H1 (cell line): Measurements from ENCODE around the gene PHF10. TPM values are rescaled to one million over a fixed set of nuclear protein-coding genes. Genes with fewer than 3 reads are reported as not detected.
"Not testable (repeated sequence)": the region's sequence is repeated elsewhere in the genome, so short reads cannot be mapped to it uniquely, and the experiment has no call there.

Experiments
- CTCF ChIA-PET: fragments of 300-600 bp; sonication (Branson Sonifier 250); formaldehyde crosslinking; loops from one replicate; lab custom pipeline; 2021; ENCODE audit not compliant: partially characterized antibody; lab: Charles Lee
- POLR2A ChIA-PET: fragments of 300-600 bp; sonication (Branson Sonifier 250); formaldehyde crosslinking; loops from one replicate; lab custom pipeline; 2021; ENCODE audit warnings: inconsistent platforms; ENCODE audit not compliant: partially characterized antibody; lab: Charles Lee
- DNase-seq, 2 experiments: peaks; one replicate each; pipeline versions ENCODE4 v3.0.0 to v3.0.0-alpha.2; 2010 to 2022; ENCODE audit warnings: low spot score in 2 of 2, low read depth in 1 of 2, mixed read lengths in 1 of 2
- FAIRE-seq: peaks from 2 replicates; lab custom pipeline; 2011; peaks lifted over from hg19 to GRCh38; lab: Jason Lieb, UNC
- H2AFZ ChIP-seq: 2 replicates; pipeline ENCODE4 v1.8.1; 2012; ENCODE audit warnings: low read length, inconsistent platforms
- H2AK5ac ChIP-seq: 2 replicates; pipeline ENCODE4 v1.6.1; 2013; ENCODE audit warnings: low read depth, low read length
- H2BK120ac ChIP-seq: replicated peaks from 2 replicates; pipeline ENCODE3; 2013; ENCODE audit warnings: low read depth, low read length, inconsistent platforms
- H2BK12ac ChIP-seq: 2 replicates; pipeline ENCODE4 v1.6.1; 2013; ENCODE audit warnings: low read depth, low read length
- H2BK15ac ChIP-seq: 2 replicates; pipeline ENCODE4 v1.6.1; 2013; ENCODE audit warnings: low read length
- H2BK20ac ChIP-seq: 2 replicates; pipeline ENCODE4 v1.6.1; 2013; ENCODE audit warnings: low read length
- H2BK5ac ChIP-seq: 2 replicates; pipeline ENCODE4 v1.6.1; 2013; ENCODE audit warnings: low read depth, low read length
- H3K14ac ChIP-seq: 2 replicates; pipeline ENCODE4 v1.6.1; 2013; ENCODE audit warnings: inconsistent platforms; ENCODE audit not compliant: insufficient read length
- H3K18ac ChIP-seq: 2 replicates; pipeline ENCODE4 v1.6.1; 2013; ENCODE audit warnings: low read length; ENCODE audit errors: extremely low read depth
- H3K23ac ChIP-seq: 2 replicates; pipeline ENCODE4 v1.6.1; 2013; ENCODE audit warnings: inconsistent platforms; ENCODE audit not compliant: insufficient read length
- H3K23me2 ChIP-seq: 2 replicates; pipeline ENCODE4 v1.6.1; 2013; ENCODE audit warnings: low read depth, low read length
- H3K27ac ChIP-seq: 2 replicates; pipeline ENCODE4 v1.6.1; 2011; ENCODE audit warnings: low read depth, low read length, inconsistent platforms
- H3K27me3 ChIP-seq, 4 experiments: replicated peaks in 1 of 4; 1 replicate in 1 of 4; 2 replicates in 3 of 4; pipeline versions ENCODE4 v1.6.1 to v1.8.1; 2011 to 2013; ENCODE audit warnings: low read length in 3 of 4, mild to moderate bottlenecking in 3 of 4, inconsistent platforms in 2 of 4, mixed read lengths in 2 of 4, moderate library complexity in 1 of 4; ENCODE audit not compliant: control insufficient read depth in 3 of 4, insufficient read depth in 3 of 4; ENCODE audit errors: extremely low read depth in 1 of 4
- H3K36me3 ChIP-seq, 4 experiments: 2 replicates each; pipeline versions ENCODE4 v1.6.1 to v1.8.1; 2011 to 2013; ENCODE audit warnings: mild to moderate bottlenecking in 4 of 4, low read length in 3 of 4, moderate library complexity in 2 of 4, control low read depth in 1 of 4, inconsistent platforms in 1 of 4; ENCODE audit not compliant: insufficient read depth in 4 of 4, control insufficient read depth in 2 of 4
- H3K4ac ChIP-seq: replicated peaks from 2 replicates; pipeline ENCODE3; 2013; ENCODE audit warnings: low read length, low read depth, mixed read lengths, inconsistent platforms; ENCODE audit not compliant: insufficient read length
- H3K4me1 ChIP-seq, 4 experiments: replicated peaks in 1 of 4; 1 replicate in 1 of 4; 2 replicates in 3 of 4; pipeline versions ENCODE4 v1.6.1 to v1.8.1; 2011 to 2013; ENCODE audit warnings: low read length in 3 of 4, inconsistent platforms in 2 of 4, mixed read lengths in 1 of 4; ENCODE audit not compliant: insufficient read depth in 4 of 4, control insufficient read depth in 3 of 4
- H3K4me2 ChIP-seq, 2 experiments: 2 replicates each; pipeline versions ENCODE4 v1.6.1 to v1.8.1; 2011 to 2013; ENCODE audit warnings: low read depth in 2 of 2, low read length in 2 of 2, control low read depth in 1 of 2, inconsistent platforms in 1 of 2, mild to moderate bottlenecking in 1 of 2; ENCODE audit not compliant: insufficient read depth in 1 of 2
- H3K4me3 ChIP-seq, 4 experiments: fragments of 200-600, 300-600 bp in 1 of 4; sonication (generic), shearing (Covaris generic), sonication (Bioruptor Twin) in 1 of 4; 2 replicates each; pipeline versions ENCODE4 v1.5.1 to v1.8.1; 2011 to 2016; ENCODE audit warnings: low read length in 4 of 4, low read depth in 3 of 4, control low read depth in 2 of 4, inconsistent platforms in 2 of 4, mild to moderate bottlenecking in 2 of 4, mixed read lengths in 1 of 4, moderate library complexity in 1 of 4; ENCODE audit not compliant: insufficient read depth in 2 of 4; ENCODE audit errors: extremely low read depth in 1 of 4
- H3K56ac ChIP-seq: replicated peaks from 2 replicates; pipeline ENCODE3; 2013; ENCODE audit warnings: low read depth, mild to moderate bottlenecking, mixed read lengths, low read length, inconsistent platforms; ENCODE audit not compliant: insufficient read length
- H3K79me1 ChIP-seq: 2 replicates; pipeline ENCODE4 v1.6.1; 2013; ENCODE audit warnings: low read depth, low read length, control low read depth
- H3K79me2 ChIP-seq, 2 experiments: 2 replicates each; pipeline versions ENCODE4 v1.6.1 to v1.8.1; 2012 to 2013; ENCODE audit warnings: low read length in 2 of 2, mild to moderate bottlenecking in 2 of 2, inconsistent platforms in 1 of 2; ENCODE audit not compliant: insufficient read depth in 2 of 2, control insufficient read depth in 1 of 2
- H3K9ac ChIP-seq, 4 experiments: replicated peaks in 1 of 4; 1 replicate in 1 of 4; 2 replicates in 3 of 4; pipeline versions ENCODE4 v1.6.1 to v1.8.1; 2011 to 2013; ENCODE audit warnings: low read depth in 3 of 4, low read length in 3 of 4, control low read depth in 2 of 4, mild to moderate bottlenecking in 2 of 4, moderate library complexity in 2 of 4, inconsistent platforms in 1 of 4; ENCODE audit errors: extremely low read depth in 1 of 4
- H3K9me3 ChIP-seq, 2 experiments: 2 replicates each; pipeline versions ENCODE4 v1.6.1 to v1.8.1; 2012 to 2013; ENCODE audit warnings: mild to moderate bottlenecking in 2 of 2, moderate library complexity in 2 of 2, control low read depth in 1 of 2, inconsistent platforms in 1 of 2, low read depth in 1 of 2, low read length in 1 of 2, mixed read lengths in 1 of 2; ENCODE audit not compliant: insufficient read depth in 2 of 2
- H4K20me1 ChIP-seq, 2 experiments: replicated peaks in 1 of 2; 2 replicates each; pipeline versions ENCODE3 to v1.8.1; 2011 to 2013; ENCODE audit warnings: inconsistent platforms in 2 of 2, low read length in 2 of 2, mild to moderate bottlenecking in 1 of 2; ENCODE audit not compliant: insufficient read depth in 2 of 2, control insufficient read depth in 1 of 2
- H4K5ac ChIP-seq: 2 replicates; pipeline ENCODE4 v1.6.1; 2013; ENCODE audit warnings: low read length, low read depth, mixed read lengths, inconsistent platforms; ENCODE audit not compliant: insufficient read length
- H4K8ac ChIP-seq: 2 replicates; pipeline ENCODE4 v1.8.0; 2013; ENCODE audit warnings: mild to moderate bottlenecking, moderate library complexity, low read length, inconsistent platforms; ENCODE audit not compliant: insufficient read depth; ENCODE audit errors: extremely low read depth
- H4K91ac ChIP-seq: replicated peaks from 2 replicates; pipeline ENCODE3; 2013; ENCODE audit warnings: low read length, mixed read lengths, inconsistent platforms; ENCODE audit not compliant: insufficient read length
- BACH1 ChIP-seq: IDR thresholded peaks from 2 replicates; pipeline ENCODE4 v1.6.1; 2012; ENCODE audit warnings: low read length, improper control_type of control experiment
- CBX5 ChIP-seq: fragments of 300-800, 300-1000 bp; sonication (generic); IDR thresholded peaks from 2 replicates; pipeline ENCODE4 v1.7.1; 2016; ENCODE audit warnings: antibody characterized with exemption, low read length, low read depth
- GTF2F1 ChIP-seq: IDR thresholded peaks from 2 replicates; pipeline ENCODE4 v1.6.1; 2012; ENCODE audit warnings: low read depth, low read length, improper control_type of control experiment, borderline replicate concordance
- TAF7 ChIP-seq: optimal IDR thresholded peaks from 2 replicates; pipeline ENCODE3; 2011; ENCODE audit warnings: low read depth, mild to moderate bottlenecking, inconsistent platforms, low read length, moderate library complexity, borderline replicate concordance
- ZNF274 ChIP-seq: IDR thresholded peaks from 2 replicates; pipeline ENCODE4 v1.7.0; 2012; ENCODE audit warnings: low read length, borderline replicate concordance; ENCODE audit errors: extremely low read depth
- WGBS, 2 experiments: shearing (Covaris generic) in 1 of 2; methylation state at CpG; one replicate each; pipeline versions ENCODE4 v1.1.6 to v1.1.7; 2013 to 2015; ENCODE audit warnings: low lambda C conversion rate in 2 of 2, mixed read lengths in 2 of 2, inconsistent platforms in 1 of 2, low coverage in 1 of 2, missing lambda C conversion rate in 1 of 2; ENCODE audit not compliant: insufficient replicate concordance in 2 of 2, insufficient coverage in 1 of 2, insufficient read length in 1 of 2; ENCODE audit errors: extremely low coverage in 1 of 2, missing lambda C conversion rate in 1 of 2; 5-methylcytosine and 5-hydroxymethylcytosine counted together
- polyA plus RNA-seq, 7 experiments: library from polyadenylated mRNA; depleted of rRNA in 3 of 7; stranded (reverse) in 5 of 7; unstranded in 2 of 7; fragments of >200 nt in 5 of 7; fragments of 200-250 nt in 2 of 7; gene quantifications; 1 replicate in 5 of 7; 2 replicates in 1 of 7; 4 replicates in 1 of 7; pipeline versions ENCODE4 v1.2.1 to v1.2.3, GENCODE V29; 2011 to 2013; ENCODE audit warnings: missing spikeins in 2 of 7, mixed read lengths in 2 of 7
- total RNA-seq: library from RNA; stranded (reverse); fragmentation: NEBNext Ultra II Directional; extraction: Animal tissue kit (Norgen Biotek cat#: 25700); gene quantifications from 2 replicates; pipeline ENCODE4 v1.2.1, GENCODE V29; 2021
- TF ChIP-seq, protein P1 (sequence below): IDR thresholded peaks from 2 replicates; pipeline ENCODE4 v1.6.1; 2011; ENCODE audit warnings: low read length, improper control_type of control experiment

The PHF10 gene
- total and polyA plus RNA-seq, 2 of the 8 experiments (the other 6 are each of a cell fraction or from before 2014, with no cell fraction given): 15.6 to 51.1 TPM

DNA sequence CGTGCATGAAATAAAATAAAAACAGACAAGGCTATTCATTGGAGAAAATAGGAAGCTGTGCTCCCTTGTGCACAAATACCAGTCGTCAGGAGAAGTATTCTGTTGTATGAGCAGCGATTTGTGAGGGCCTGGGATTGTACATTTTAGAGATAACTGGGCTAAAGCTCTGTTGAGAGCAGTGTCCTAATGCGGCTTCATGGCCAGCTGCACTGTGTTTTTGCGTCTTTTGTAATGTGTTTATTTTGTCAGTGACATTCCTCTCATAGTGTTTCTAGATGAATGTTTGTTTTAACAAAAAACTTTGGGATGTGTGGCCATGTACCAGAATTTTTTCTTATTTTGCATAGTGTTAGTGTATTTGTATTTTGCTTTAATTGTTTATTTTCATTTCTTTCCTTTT, 41.9 kb upstream of the PHF10 start (continued):
- TF ChIP-seq TAF7 (no peak), ZNF274 (no peak), BACH1 (no peak), GTF2F1 (no peak), CBX5 (no peak)
- TF ChIP-seq, protein P1, sequence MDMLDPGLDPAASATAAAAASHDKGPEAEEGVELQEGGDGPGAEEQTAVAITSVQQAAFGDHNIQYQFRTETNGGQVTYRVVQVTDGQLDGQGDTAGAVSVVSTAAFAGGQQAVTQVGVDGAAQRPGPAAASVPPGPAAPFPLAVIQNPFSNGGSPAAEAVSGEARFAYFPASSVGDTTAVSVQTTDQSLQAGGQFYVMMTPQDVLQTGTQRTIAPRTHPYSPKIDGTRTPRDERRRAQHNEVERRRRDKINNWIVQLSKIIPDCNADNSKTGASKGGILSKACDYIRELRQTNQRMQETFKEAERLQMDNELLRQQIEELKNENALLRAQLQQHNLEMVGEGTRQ: no peak

DNA sequence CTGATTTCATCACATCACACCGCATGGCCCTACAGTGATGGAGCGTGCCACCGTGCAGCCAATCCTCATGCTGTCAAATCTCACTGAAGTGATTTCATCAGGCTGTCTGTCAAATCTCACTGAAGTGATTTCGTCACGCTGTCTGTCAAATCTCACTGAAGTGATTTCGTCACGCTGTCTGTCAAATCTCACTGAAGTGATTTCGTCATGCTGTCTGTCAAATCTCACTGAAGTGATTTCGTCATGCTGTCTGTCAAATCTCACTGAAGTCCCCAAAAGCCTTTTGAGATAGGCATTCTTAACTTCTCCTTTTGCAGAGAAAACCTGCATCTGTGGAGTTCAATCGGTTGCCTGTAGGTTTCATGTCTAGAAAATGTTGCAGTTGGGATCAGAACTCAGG, 41.5 kb upstream of the PHF10 start:
- H2BK5ac ChIP-seq, H2BK120ac ChIP-seq, H3K36me3 ChIP-seq, H3K23ac ChIP-seq, H2AFZ ChIP-seq, DNase-seq, H4K8ac ChIP-seq, H3K9ac ChIP-seq, H3K23me2 ChIP-seq, H3K14ac ChIP-seq, H3K18ac ChIP-seq, FAIRE-seq, H2BK20ac ChIP-seq, H2BK15ac ChIP-seq, H3K79me1 ChIP-seq, H3K9me3 ChIP-seq, H3K56ac ChIP-seq, H3K27me3 ChIP-seq, H4K20me1 ChIP-seq, H4K5ac ChIP-seq, H2BK12ac ChIP-seq, H3K27ac ChIP-seq, H3K4me2 ChIP-seq, H3K4me1 ChIP-seq, H3K4me3 ChIP-seq, H3K4ac ChIP-seq, H3K79me2 ChIP-seq, H4K91ac ChIP-seq, H2AK5ac ChIP-seq: not testable (repeated sequence)
- WGBS, 2 experiments: 92% methylated on average over 10 of the region's 10 CpGs; no CpG with 5 or more reads in 1 of the 2 experiments
- CTCF ChIA-PET: interaction anchor here (1.1 to 1.3 kb wide), 2 partner anchors 8 to 24 kb away, joined by 3 to 5 read pairs; no protein-coding TSS in a partner anchor
- POLR2A ChIA-PET: interaction anchor here (2.1 kb wide), 1 partner anchor 14 kb away, joined by 8 read pairs; the partner anchor contains the start of genes DYNLT2 and ERMARD
